GM12864 (cell line): Measurements from ENCODE around the gene VPS35.

Source experiments
- DNase-seq: peaks from one replicate; pipeline ENCODE4 v3.0.0-alpha.2; 2011; ENCODE audit warnings: low read depth
- H3K4me3 ChIP-seq: 2 replicates; pipeline ENCODE4 v1.5.1; 2011; ENCODE audit warnings: mild to moderate bottlenecking, low read depth, low read length, control low read depth
- TF ChIP-seq, protein P1 (sequence below): IDR thresholded peaks from 2 replicates; pipeline ENCODE4 v1.5.1; 2011; ENCODE audit warnings: low read depth, mild to moderate bottlenecking, moderate library complexity, low read length, control low read depth, inconsistent platforms; ENCODE audit errors: missing control alignments

VPS35 gene

DNA sequence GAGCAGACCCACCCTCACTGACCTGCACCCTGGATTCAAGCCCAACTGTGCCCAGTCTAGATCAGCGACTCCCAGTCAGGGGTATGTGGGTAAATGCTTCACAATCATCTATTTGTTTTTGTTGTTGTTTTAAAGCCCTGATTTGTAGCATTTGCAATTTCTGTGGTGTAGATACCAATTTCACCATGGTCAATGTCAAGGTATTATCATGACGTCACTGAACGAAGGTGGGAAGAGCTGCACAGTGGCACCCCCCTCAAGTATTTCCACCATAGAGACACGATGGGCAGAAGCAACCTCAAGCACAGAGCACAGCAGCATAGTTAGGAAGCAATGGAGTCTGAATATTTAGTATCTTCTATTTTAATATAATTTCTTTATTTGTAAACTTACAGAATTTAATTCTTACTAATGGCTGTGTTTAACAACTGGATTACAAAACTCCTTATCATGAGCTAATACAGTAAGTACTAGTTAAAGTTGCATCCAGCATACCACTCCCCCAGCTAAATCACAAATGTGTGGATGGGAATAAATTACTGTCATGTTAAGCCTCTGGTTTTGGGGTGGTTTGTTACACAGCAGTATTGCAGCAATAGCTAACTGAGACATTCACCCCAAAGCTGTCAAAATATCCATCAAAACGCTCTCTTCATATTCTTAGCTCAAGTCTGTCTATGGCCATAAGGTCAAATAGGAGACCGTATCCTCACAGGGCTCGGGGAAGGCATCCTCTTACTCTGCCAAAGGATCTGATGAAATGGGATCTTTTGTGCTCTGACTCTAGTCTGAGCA, 26.0 kb upstream of the VPS35 start:
- TF ChIP-seq, protein P1, sequence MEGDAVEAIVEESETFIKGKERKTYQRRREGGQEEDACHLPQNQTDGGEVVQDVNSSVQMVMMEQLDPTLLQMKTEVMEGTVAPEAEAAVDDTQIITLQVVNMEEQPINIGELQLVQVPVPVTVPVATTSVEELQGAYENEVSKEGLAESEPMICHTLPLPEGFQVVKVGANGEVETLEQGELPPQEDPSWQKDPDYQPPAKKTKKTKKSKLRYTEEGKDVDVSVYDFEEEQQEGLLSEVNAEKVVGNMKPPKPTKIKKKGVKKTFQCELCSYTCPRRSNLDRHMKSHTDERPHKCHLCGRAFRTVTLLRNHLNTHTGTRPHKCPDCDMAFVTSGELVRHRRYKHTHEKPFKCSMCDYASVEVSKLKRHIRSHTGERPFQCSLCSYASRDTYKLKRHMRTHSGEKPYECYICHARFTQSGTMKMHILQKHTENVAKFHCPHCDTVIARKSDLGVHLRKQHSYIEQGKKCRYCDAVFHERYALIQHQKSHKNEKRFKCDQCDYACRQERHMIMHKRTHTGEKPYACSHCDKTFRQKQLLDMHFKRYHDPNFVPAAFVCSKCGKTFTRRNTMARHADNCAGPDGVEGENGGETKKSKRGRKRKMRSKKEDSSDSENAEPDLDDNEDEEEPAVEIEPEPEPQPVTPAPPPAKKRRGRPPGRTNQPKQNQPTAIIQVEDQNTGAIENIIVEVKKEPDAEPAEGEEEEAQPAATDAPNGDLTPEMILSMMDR: no peak
- H3K4me3 ChIP-seq: no peak overlapping the region
- no peak for DNase-seq

DNA sequence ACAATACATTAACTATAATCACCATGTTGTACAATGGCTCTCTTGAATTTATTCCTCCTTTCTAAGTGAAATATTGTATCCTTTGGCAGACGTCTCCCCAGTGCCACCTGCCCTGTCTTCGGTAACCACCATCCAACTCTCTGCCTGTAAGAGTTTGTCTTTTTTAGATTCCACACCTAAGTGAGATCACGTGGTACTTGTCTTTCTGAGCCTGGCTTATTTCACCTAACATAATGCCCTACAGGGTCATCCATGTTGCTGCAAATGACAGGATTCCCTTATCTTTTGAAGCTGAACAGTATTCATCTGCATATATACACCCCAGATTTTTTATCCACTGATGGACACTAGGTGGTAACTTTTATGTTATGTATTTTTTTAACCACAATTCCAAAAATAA, 24.7 kb upstream of the VPS35 start:
- no peak overlapping the region for H3K4me3 ChIP-seq
- TF ChIP-seq, protein P1: no peak

GRCh38 chr16:46712911-46713310, 23.9 kb upstream of the VPS35 start:
- no peak overlapping the region for H3K4me3 ChIP-seq
- TF ChIP-seq, protein P1: no peak
- DNase-seq: no peak

More for the DNA sequence above, 24.7 kb upstream of the VPS35 start:
- no peak for DNase-seq

- no peak overlapping the region for H3K4me3 ChIP-seq
- TF ChIP-seq, protein P1: no peak
- no peak for DNase-seq
Measured at GRCh38 chr16:46711106-46712058, 22.4 kb upstream of the VPS35 start.

DNA sequence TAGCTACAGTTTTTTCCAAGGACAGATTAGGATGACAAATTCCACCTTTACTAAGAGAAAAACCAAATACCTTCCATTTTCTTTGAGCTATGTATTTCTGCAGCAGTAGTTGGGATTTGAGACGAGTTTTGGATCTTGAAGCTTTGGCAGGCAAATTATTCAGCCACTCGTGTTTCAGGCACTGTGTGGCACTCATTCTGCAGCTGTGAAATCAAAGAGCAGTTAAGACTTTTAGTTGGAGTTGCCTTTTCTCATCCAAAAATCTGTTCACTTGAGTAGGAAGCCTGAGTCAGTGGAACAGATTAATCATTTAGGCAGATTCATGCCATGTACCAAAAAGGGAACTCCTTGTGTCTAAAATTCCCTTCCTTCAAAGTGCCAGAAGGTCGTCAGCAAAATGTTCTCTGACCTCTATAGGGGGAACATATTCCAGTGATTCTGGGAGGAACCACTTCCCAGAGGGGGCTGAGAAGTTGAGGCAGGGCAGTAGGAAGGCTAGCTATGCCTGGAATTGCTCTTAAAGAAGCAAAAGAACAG, 20.6 kb upstream of the VPS35 start:
- no peak overlapping the region for H3K4me3 ChIP-seq
- DNase-seq: no peak

GRCh38 chr16:46706642-46707041, 17.7 kb upstream of the VPS35 start:
- no peak for DNase-seq
- TF ChIP-seq, protein P1: no peak
- no peak overlapping the region for H3K4me3 ChIP-seq

More for the DNA sequence above, 20.6 kb upstream of the VPS35 start:
- TF ChIP-seq, protein P1: no peak
